C4-2B (cell line): ENCODE measurements around the gene DOLK.

ENCODE experiments used
- CTCF ChIP-seq: fragments of 450-650 bp; conservative IDR thresholded peaks from 2 replicates; pipeline ENCODE4 v1.5.1; 2017; ENCODE audit warnings: mild to moderate bottlenecking
- ZFX ChIP-seq: fragments of 450-650 bp; IDR thresholded peaks from 2 replicates; pipeline ENCODE4 v1.6.1; 2017

- TF ChIP-seq CTCF (no peak), ZFX (no peak)
Measured at GRCh38 chr9:128937310-128938165, 9.9 kb downstream of the DOLK start.
